Ishikawa (cell line): ENCODE results near the gene LAMA1.

ENCODE experiments used
- CEBPB ChIP-seq: IDR thresholded peaks from 2 replicates; pipeline ENCODE4 v1.6.1; 2012
- CREB1 ChIP-seq: IDR thresholded peaks from 2 replicates; pipeline ENCODE4 v1.6.1; 2012; ENCODE audit warnings: low read depth
- EGR1 ChIP-seq: IDR thresholded peaks from 2 replicates; pipeline ENCODE4 v1.6.1; 2012
- EP300 ChIP-seq: IDR thresholded peaks from 2 replicates; pipeline ENCODE4 v1.6.1; 2012; ENCODE audit warnings: borderline replicate concordance
- FOXM1 ChIP-seq: IDR thresholded peaks from 2 replicates; pipeline ENCODE4 v1.6.1; 2012; ENCODE audit warnings: low read depth, borderline replicate concordance
- NFIC ChIP-seq: IDR thresholded peaks from 2 replicates; pipeline ENCODE4 v1.6.1; 2012
- RAD21 ChIP-seq: IDR thresholded peaks from 2 replicates; pipeline ENCODE4 v1.6.1; 2012; ENCODE audit warnings: low read depth
- TAF1 ChIP-seq: IDR thresholded peaks from 2 replicates; pipeline ENCODE4 v1.6.1; 2012; ENCODE audit warnings: low read depth, mild to moderate bottlenecking
- TCF12 ChIP-seq: IDR thresholded peaks from 2 replicates; pipeline ENCODE4 v1.6.1; 2012; ENCODE audit warnings: low read depth
- TEAD4 ChIP-seq: IDR thresholded peaks from 2 replicates; pipeline ENCODE4 v1.6.1; 2012
- YY1 ChIP-seq: IDR thresholded peaks from 2 replicates; pipeline ENCODE4 v1.6.1; 2012; ENCODE audit warnings: low read depth
- ZBTB7A ChIP-seq: IDR thresholded peaks from 2 replicates; pipeline ENCODE4 v1.6.1; 2012; ENCODE audit warnings: low read depth
- TF ChIP-seq, protein P1 (sequence below): IDR thresholded peaks from 2 replicates; pipeline ENCODE4 v1.6.1; 2012
- TF ChIP-seq, protein P2 (sequence below): IDR thresholded peaks from 2 replicates; pipeline ENCODE4 v1.6.1; 2012; ENCODE audit warnings: low read depth, mild to moderate bottlenecking
- TF ChIP-seq, protein P3 (sequence below): IDR thresholded peaks from 2 replicates; pipeline ENCODE4 v1.6.1; 2012

The LAMA1 gene

DNA sequence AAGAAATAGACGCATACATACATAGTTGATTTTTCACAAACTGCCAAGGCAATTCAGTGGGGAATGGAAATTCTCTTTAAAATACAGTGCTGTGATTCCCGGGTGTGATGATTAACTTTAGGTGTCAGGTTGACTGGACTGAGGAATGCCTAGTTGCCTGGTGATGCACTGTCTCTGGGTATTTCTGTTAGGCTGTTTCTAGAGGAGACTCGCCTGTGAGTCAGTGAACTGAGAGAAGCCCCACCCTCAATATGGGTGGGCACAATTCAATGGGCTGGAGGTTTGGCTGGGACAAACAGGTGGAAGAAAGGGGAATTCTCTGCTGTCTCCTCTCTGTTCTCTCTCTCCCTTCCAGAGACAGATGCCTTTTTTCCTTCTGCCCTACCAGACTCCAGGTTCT lies 200.5 kb downstream of the LAMA1 start:
- TF ChIP-seq TAF1 (no peak), RAD21 (no peak), EGR1 (no peak), FOXM1 (no peak), TCF12 (no peak), TEAD4 (no peak), YY1 (no peak), ZBTB7A (no peak), CREB1 (no peak), CEBPB (no peak), EP300 (no peak)
- TF ChIP-seq, protein P1, sequence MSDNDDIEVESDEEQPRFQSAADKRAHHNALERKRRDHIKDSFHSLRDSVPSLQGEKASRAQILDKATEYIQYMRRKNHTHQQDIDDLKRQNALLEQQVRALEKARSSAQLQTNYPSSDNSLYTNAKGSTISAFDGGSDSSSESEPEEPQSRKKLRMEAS: no peak
- TF ChIP-seq, protein P2, sequence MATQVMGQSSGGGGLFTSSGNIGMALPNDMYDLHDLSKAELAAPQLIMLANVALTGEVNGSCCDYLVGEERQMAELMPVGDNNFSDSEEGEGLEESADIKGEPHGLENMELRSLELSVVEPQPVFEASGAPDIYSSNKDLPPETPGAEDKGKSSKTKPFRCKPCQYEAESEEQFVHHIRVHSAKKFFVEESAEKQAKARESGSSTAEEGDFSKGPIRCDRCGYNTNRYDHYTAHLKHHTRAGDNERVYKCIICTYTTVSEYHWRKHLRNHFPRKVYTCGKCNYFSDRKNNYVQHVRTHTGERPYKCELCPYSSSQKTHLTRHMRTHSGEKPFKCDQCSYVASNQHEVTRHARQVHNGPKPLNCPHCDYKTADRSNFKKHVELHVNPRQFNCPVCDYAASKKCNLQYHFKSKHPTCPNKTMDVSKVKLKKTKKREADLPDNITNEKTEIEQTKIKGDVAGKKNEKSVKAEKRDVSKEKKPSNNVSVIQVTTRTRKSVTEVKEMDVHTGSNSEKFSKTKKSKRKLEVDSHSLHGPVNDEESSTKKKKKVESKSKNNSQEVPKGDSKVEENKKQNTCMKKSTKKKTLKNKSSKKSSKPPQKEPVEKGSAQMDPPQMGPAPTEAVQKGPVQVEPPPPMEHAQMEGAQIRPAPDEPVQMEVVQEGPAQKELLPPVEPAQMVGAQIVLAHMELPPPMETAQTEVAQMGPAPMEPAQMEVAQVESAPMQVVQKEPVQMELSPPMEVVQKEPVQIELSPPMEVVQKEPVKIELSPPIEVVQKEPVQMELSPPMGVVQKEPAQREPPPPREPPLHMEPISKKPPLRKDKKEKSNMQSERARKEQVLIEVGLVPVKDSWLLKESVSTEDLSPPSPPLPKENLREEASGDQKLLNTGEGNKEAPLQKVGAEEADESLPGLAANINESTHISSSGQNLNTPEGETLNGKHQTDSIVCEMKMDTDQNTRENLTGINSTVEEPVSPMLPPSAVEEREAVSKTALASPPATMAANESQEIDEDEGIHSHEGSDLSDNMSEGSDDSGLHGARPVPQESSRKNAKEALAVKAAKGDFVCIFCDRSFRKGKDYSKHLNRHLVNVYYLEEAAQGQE: no peak
- TF ChIP-seq, protein P3, sequence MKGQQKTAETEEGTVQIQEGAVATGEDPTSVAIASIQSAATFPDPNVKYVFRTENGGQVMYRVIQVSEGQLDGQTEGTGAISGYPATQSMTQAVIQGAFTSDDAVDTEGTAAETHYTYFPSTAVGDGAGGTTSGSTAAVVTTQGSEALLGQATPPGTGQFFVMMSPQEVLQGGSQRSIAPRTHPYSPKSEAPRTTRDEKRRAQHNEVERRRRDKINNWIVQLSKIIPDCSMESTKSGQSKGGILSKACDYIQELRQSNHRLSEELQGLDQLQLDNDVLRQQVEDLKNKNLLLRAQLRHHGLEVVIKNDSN: no peak

DNA sequence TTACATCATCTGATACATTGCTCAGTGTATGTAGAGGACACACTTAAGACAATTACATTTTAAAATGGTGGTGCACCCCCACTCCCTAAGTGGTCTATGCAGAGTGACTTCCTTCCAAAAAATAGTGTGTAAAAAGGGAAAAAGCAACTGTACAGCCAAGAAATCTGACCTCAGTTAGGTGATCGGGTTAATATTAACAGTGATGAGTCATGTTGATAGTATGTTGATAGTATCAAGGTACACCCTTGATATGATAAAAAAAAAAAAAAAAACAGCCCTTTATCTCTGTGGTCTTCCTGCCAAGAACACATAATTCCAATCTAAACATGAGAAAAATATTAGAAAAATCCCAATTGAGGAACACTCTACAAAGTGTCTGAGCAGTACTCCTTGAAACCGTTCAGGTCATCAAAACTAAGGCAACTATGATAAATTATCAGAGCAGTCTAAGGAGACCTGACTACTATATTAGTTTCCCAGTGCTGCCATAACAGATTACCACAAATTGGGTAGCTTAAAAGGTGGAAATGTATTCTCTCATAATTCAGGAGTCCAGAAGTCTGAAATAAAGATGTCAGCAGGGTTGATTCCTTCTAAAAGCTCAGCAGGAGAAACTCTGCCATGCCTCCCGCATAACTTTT lies 216.2 kb downstream of the LAMA1 start:
- TF ChIP-seq, protein P3: no peak
- TF ChIP-seq FOXM1 (no peak), NFIC (no peak), TEAD4 (no peak), RAD21 (no peak), TAF1 (no peak), TCF12 (no peak), YY1 (no peak), EGR1 (no peak), CREB1 (no peak), EP300 (no peak)
- TF ChIP-seq, protein P1: no peak
- TF ChIP-seq, protein P2: no peak

- TF ChIP-seq FOXM1: no peak
- no peak for TF ChIP-seq YY1
- TF ChIP-seq CREB1: no peak
- TF ChIP-seq, protein P3: no peak
- TF ChIP-seq NFIC: no peak
These were observed 225.8 kb downstream of the LAMA1 start for GRCh38 chr18:6891788-6892187.
